Measurements from ENCODE around the gene PRICKLE1. TPM values are rescaled to one million over a fixed set of nuclear protein-coding genes. Genes with fewer than 3 reads are reported as not detected.

PRICKLE1 gene
- total and polyA plus RNA-seq, 2 of the 4 experiments (the other 2 are of a cell fraction): 21.3 to 21.7 TPM

GRCh38 chr12:42442888-42443287 is 146.7 kb downstream of the PRICKLE1 start:
- Histone ChIP-seq H2BK20ac (ENCODE audit: low read depth, low read length) (no peak overlapping the region), H3K4ac (ENCODE audit: low read depth, low read length) (no peak overlapping the region), H4K91ac (ENCODE audit: insufficient read depth, low read depth, low read length) (no peak overlapping the region), H3K23ac (ENCODE audit: low read depth, low read length) (no peak overlapping the region), H3K27me3 (ENCODE audit: control insufficient read depth, insufficient read depth, low read length) (no peaks in the 10 kb centered on the region), H2BK120ac (ENCODE audit: low read depth, low read length) (no peak overlapping the region), H3K36me3 (ENCODE audit: control insufficient read depth, insufficient read depth, low read length) (peaks cover 19% of the 10 kb centered on the region), H4K8ac (ENCODE audit: low read depth in 2 of 2, low read length in 2 of 2) (no peak overlapping the region), H3K9me1 (ENCODE audit: insufficient read depth, low read length) (no peaks in the 10 kb centered on the region), H3K18ac (ENCODE audit: low read depth, low read length) (no peak overlapping the region), H3K4me3 (ENCODE audit: insufficient read depth, low read depth, low read length) (no peak overlapping the region), H2AK5ac (ENCODE audit: low read depth, low read length) (no peak overlapping the region), H4K20me1 (ENCODE audit: insufficient read depth, low read length) (no peaks in the 10 kb centered on the region), H3K4me2 (ENCODE audit: low read depth, low read length) (no peak overlapping the region), H3K9me3 (ENCODE audit: control insufficient read depth, insufficient read depth, low read length) (0 out of 2 replicates have a peak, but pooled peaks cover 2% of the 10 kb centered on the region), H3K4me1 (ENCODE audit: control insufficient read depth, insufficient read depth, low read length) (no peaks in the 10 kb centered on the region; the same call in 1 of the 2 replicates), H3K56ac (ENCODE audit: extremely low read depth, insufficient read depth, low read length) (no peak overlapping the region), H3K27ac (ENCODE audit: insufficient read depth, low read length) (no peak overlapping the region), H3K14ac (replicated peaks; ENCODE audit: low read depth, low read length) (no peak overlapping the region), H3K79me1 (ENCODE audit: low read depth in 1 of 2, low read length in 2 of 2) (no peaks in the 10 kb centered on the region; a peak in 1 of 4 replicates), H2AFZ (replicated peaks; ENCODE audit: low read length, poor library complexity) (no peak overlapping the region), H3K9ac (ENCODE audit: low read depth, low read length) (no peak overlapping the region), H2BK5ac (ENCODE audit: low read depth, low read length, poor library complexity, severe bottlenecking) (no peak overlapping the region), H4K5ac (ENCODE audit: low read depth, low read length) (no peak overlapping the region), H2BK15ac (ENCODE audit: low read depth, low read length) (no peak overlapping the region), H2AK9ac (replicated peaks; ENCODE audit: low read depth, low read length, poor library complexity) (no peak overlapping the region)
- ChIA-PET POLR2A (ENCODE audit: unreplicated experiment) (no interaction called here), CTCF (no interaction called here)
- no peak for ATAC-seq (ENCODE audit: low read depth)
- intact Hi-C loops (cut with micrococcal nuclease) (no loop called here), dilution Hi-C loops (cut with HindIII; ENCODE audit: low sequenced_read_pairs, unreplicated experiment) (no loop called here), in situ Hi-C loops (cut with MboI; ENCODE audit: low sequenced_read_pairs) (no loop called here)
- DNase-seq: no peak
- BruUV-seq (replicated peaks): no TSS peak
- TF ChIP-seq RFX5 (IDR thresholded peaks at IDR 0.05; ENCODE audit: low read depth, low read length) (no peak), SMC3 (IDR thresholded peaks at IDR 0.05; ENCODE audit: low read depth, low read length) (no peak), USF2 (IDR thresholded peaks at IDR 0.05; ENCODE audit: low read depth, low read length) (no peak), MAFK (IDR thresholded peaks at IDR 0.05; ENCODE audit: low read depth, low read length) (no peak), RAD21 (IDR thresholded peaks at IDR 0.05; ENCODE audit: low read length) (no peak), FOS (IDR thresholded peaks at IDR 0.05; ENCODE audit: low read depth, low read length) (no peak), RCOR1 (IDR thresholded peaks at IDR 0.05; ENCODE audit: insufficient replicate concordance, low read length) (no peak), BHLHE40 (IDR thresholded peaks at IDR 0.05; ENCODE audit: low read depth, low read length) (no peak), CHD1 (IDR thresholded peaks at IDR 0.05; ENCODE audit: low read depth, low read length) (no peak), MAZ (IDR thresholded peaks at IDR 0.05; ENCODE audit: borderline replicate concordance, low read depth, low read length) (no peak), MXI1 (IDR thresholded peaks at IDR 0.05; ENCODE audit: borderline replicate concordance, low read depth, low read length) (no peak), NFE2L2 (IDR thresholded peaks at IDR 0.05; ENCODE audit: low read depth, low read length) (no peak), POLR2A (IDR thresholded peaks at IDR 0.05; ENCODE audit: low read depth, low read length) (no peak), ELK1 (IDR thresholded peaks at IDR 0.05; ENCODE audit: borderline replicate concordance, low read depth, low read length) (no peak), CTCF (conservative IDR thresholded peaks at IDR 0.05; ENCODE audit: low read depth, low read length) (no peak), CEBPB (IDR thresholded peaks at IDR 0.05; ENCODE audit: low read depth, low read length) (no peak)
- no CpG with 5 or more reads among the region's 8 CpGs for WGBS, 2 experiments (ENCODE audit: extremely low coverage in 2 of 2, insufficient read length in 1 of 2)
